Measurements from ENCODE around the gene AMER3. TPM values are rescaled to one million over a fixed set of nuclear protein-coding genes. Genes with fewer than 3 reads are reported as not detected.

Gene AMER3
- total and polyA plus RNA-seq, 2 experiments from 2014 or later, result 0.05 to 0.49 TPM

DNA sequence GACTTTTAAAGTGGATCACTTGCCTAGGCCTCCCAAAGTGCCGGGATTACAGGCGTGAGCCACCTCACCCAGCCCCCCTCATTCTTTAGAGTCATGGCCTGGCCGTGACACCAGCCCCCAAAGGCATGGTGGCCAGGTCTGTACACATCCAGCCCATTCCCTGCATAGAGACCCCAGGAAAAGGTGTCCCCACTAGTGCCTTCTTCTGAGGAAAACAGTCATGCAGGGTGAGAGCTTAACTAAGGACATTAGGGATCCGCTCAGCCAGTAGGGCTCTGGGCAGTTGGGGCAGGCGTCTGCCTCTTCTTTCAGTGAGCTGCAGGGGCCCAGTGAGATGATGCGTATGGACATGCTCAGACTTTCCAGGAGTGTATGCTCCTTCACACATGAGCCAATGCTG lies 5.7 kb upstream of the AMER3 start:
- Mint-ChIP-seq H3K27me3 (ENCODE audit: insufficient read depth, low read depth, poor library complexity) (peaks cover 6% of the 10 kb centered on the region), H3K4me3 (no peak overlapping the region), H3K36me3 (ENCODE audit: low read depth) (no peaks in the 10 kb centered on the region; the same call in 2 of the 3 replicates), H3K9me3 (no peaks in the 10 kb centered on the region), H3K4me1 (peaks cover 2% of the 10 kb centered on the region), H3K27ac (no peak overlapping the region)
- H3K9me2 ChIP-seq (ENCODE audit: insufficient read depth), result no peaks in the 10 kb centered on the region
- no peak overlapping the region for H2AFZ ChIP-seq
- DNase-seq (ENCODE audit: low spot score), result no peak
- peaks cover under 1% of the 10 kb centered on the region; the same call in 1 of the 2 replicates for H3K4me1 ChIP-seq (ENCODE audit: insufficient read depth)
- H3K79me2 ChIP-seq (replicated peaks; ENCODE audit: insufficient read depth), result no peaks in the 10 kb centered on the region
- no peaks in the 10 kb centered on the region for H3F3A ChIP-seq (replicated peaks; ENCODE audit: low read depth)
- ATAC-seq, result no peak
- no peaks in the 10 kb centered on the region; the same call in 1 of the 2 replicates for H4K20me1 ChIP-seq (replicated peaks; ENCODE audit: insufficient read depth)
- no peak for TF ChIP-seq CREB1 (CRISPR knock-in tag; IDR thresholded peaks at IDR 0.05; ENCODE audit: low read depth)
- TF ChIP-seq ZNF114 (CRISPR knock-in tag; IDR thresholded peaks at IDR 0.05), result no peak
- no peak for TF ChIP-seq POLR2AphosphoS5 (IDR thresholded peaks at IDR 0.05; ENCODE audit: low read depth)
- TF ChIP-seq, protein P1, sequence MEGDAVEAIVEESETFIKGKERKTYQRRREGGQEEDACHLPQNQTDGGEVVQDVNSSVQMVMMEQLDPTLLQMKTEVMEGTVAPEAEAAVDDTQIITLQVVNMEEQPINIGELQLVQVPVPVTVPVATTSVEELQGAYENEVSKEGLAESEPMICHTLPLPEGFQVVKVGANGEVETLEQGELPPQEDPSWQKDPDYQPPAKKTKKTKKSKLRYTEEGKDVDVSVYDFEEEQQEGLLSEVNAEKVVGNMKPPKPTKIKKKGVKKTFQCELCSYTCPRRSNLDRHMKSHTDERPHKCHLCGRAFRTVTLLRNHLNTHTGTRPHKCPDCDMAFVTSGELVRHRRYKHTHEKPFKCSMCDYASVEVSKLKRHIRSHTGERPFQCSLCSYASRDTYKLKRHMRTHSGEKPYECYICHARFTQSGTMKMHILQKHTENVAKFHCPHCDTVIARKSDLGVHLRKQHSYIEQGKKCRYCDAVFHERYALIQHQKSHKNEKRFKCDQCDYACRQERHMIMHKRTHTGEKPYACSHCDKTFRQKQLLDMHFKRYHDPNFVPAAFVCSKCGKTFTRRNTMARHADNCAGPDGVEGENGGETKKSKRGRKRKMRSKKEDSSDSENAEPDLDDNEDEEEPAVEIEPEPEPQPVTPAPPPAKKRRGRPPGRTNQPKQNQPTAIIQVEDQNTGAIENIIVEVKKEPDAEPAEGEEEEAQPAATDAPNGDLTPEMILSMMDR (conservative IDR thresholded peaks at IDR 0.05; ENCODE audit: low read depth in 2 of 2), result no peak
- no peak for TF ChIP-seq NANOG (IDR thresholded peaks at IDR 0.05; ENCODE audit: borderline replicate concordance)
- TF ChIP-seq, protein P2, sequence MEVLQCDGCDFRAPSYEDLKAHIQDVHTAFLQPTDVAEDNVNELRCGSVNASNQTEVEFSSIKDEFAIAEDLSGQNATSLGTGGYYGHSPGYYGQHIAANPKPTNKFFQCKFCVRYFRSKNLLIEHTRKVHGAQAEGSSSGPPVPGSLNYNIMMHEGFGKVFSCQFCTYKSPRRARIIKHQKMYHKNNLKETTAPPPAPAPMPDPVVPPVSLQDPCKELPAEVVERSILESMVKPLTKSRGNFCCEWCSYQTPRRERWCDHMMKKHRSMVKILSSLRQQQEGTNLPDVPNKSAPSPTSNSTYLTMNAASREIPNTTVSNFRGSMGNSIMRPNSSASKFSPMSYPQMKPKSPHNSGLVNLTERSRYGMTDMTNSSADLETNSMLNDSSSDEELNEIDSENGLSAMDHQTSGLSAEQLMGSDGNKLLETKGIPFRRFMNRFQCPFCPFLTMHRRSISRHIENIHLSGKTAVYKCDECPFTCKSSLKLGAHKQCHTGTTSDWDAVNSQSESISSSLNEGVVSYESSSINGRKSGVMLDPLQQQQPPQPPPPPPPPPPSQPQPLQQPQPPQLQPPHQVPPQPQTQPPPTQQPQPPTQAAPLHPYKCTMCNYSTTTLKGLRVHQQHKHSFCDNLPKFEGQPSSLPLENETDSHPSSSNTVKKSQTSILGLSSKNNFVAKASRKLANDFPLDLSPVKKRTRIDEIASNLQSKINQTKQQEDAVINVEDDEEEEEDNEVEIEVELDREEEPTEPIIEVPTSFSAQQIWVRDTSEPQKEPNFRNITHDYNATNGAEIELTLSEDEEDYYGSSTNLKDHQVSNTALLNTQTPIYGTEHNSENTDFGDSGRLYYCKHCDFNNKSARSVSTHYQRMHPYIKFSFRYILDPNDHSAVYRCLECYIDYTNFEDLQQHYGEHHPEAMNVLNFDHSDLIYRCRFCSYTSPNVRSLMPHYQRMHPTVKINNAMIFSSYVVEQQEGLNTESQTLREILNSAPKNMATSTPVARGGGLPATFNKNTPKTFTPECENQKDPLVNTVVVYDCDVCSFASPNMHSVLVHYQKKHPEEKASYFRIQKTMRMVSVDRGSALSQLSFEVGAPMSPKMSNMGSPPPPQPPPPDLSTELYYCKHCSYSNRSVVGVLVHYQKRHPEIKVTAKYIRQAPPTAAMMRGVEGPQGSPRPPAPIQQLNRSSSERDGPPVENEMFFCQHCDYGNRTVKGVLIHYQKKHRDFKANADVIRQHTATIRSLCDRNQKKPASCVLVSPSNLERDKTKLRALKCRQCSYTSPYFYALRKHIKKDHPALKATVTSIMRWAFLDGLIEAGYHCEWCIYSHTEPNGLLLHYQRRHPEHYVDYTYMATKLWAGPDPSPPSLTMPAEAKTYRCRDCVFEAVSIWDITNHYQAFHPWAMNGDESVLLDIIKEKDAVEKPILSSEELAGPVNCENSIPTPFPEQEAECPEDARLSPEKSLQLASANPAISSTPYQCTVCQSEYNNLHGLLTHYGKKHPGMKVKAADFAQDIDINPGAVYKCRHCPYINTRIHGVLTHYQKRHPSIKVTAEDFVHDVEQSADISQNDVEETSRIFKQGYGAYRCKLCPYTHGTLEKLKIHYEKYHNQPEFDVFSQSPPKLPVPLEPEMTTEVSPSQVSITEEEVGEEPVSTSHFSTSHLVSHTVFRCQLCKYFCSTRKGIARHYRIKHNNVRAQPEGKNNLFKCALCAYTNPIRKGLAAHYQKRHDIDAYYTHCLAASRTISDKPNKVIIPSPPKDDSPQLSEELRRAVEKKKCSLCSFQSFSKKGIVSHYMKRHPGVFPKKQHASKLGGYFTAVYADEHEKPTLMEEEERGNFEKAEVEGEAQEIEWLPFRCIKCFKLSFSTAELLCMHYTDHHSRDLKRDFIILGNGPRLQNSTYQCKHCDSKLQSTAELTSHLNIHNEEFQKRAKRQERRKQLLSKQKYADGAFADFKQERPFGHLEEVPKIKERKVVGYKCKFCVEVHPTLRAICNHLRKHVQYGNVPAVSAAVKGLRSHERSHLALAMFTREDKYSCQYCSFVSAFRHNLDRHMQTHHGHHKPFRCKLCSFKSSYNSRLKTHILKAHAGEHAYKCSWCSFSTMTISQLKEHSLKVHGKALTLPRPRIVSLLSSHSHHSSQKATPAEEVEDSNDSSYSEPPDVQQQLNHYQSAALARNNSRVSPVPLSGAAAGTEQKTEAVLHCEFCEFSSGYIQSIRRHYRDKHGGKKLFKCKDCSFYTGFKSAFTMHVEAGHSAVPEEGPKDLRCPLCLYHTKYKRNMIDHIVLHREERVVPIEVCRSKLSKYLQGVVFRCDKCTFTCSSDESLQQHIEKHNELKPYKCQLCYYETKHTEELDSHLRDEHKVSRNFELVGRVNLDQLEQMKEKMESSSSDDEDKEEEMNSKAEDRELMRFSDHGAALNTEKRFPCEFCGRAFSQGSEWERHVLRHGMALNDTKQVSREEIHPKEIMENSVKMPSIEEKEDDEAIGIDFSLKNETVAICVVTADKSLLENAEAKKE (CRISPR knock-in tag; IDR thresholded peaks at IDR 0.05), result no peak
- H3K4me2 ChIP-seq, result no peak overlapping the region
- H3K4me3 ChIP-seq, result no peak overlapping the region
- H3K27ac ChIP-seq (ENCODE audit: low read depth), result no peak overlapping the region
- H3K36me3 ChIP-seq (ENCODE audit: insufficient read depth), result no peaks in the 10 kb centered on the region
- H3K27me3 ChIP-seq (ENCODE audit: insufficient read depth), result peaks cover 17% of the 10 kb centered on the region
